ENCODE data around the gene ARF4.
A peak's percentile ranks its signal among the peaks of the same experiment; 100 is the strongest.
"Not testable (repeated sequence)": the region's sequence is repeated elsewhere in the genome, so short reads cannot be mapped to it uniquely, and the experiment has no call there.

The ARF4 gene

DNA sequence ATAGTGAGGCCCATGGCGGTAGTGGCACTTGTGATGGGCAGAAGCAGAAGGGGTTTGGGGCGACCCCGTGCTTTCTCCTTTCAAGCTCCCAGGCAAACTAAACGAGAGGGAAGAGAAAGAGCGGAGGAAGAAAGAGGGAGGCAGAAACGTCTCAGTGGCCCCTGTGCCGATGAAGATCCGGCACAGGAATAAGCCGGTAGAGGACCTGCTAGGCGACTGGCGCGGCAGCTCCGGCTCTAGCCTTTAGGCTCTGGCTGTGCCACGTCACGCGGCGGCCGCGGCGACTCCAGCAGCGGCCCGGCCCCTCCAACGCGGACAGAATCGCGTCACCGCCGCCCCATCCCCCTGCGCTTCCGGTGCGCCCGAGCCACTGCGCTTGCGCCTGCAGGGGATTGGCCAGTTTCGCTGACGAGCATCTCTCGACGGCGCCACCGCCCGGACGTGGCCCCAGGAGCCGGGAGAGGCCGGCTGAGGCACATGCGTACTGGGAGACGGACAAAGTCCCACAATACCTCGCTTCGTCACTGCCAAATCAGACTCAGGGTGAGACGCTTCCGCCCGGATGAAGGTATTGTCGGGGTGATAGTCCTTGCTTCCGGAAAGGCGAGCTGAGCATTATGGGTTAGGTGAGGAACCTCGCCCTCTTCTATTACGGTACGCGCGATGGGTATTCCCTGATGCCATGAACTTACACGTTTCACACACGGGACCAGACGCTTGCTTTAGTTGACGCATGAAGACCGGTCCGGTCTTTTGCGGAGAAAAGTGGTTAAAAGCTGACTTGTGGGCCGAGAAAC, at the start of gene ARF4:
TSS of gene ARF4 (minus strand) at position 218 of the 797 bp plus-strand sequence. CDS start at position 14, 204 bp downstream.
- peak; percentile 99 for DNase-seq (ENCODE audit: low spot score)

GRCh38 chr3:57646723-57647122, 49.6 kb upstream of the ARF4 start:
- DNase-seq (ENCODE audit: low spot score) = no peak

GRCh38 chr3:57644740-57645139, 47.6 kb upstream of the ARF4 start:
- DNase-seq (ENCODE audit: low spot score) = no peak

DNA sequence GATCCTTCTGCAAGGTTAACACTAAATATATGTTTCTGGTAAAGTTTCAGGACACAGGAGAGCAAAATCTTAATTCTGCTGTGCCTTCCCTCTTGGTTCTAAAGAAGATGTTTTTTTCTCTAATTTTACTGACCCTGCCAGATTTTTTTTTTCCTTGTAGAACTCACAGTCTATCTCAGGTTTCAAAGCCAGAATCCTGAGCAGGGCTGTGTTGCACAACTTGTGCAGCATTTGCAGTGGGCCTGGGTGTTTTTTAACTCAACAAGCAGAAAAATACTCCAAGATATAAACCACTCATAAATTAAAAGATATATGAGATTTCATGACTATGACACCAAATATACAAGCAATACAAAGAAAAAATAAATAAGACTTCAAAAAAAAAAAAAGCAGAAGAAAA, 40.2 kb upstream of the ARF4 start:
- no peak for DNase-seq (ENCODE audit: low spot score)

- not testable (repeated sequence) for DNase-seq (ENCODE audit: low spot score)
Observed at GRCh38 chr3:57634259-57634658, 37.1 kb upstream of the ARF4 start.

- DNase-seq (ENCODE audit: low spot score) = no peak
Observed at GRCh38 chr3:57627976-57628375, 30.8 kb upstream of the ARF4 start.

DNA sequence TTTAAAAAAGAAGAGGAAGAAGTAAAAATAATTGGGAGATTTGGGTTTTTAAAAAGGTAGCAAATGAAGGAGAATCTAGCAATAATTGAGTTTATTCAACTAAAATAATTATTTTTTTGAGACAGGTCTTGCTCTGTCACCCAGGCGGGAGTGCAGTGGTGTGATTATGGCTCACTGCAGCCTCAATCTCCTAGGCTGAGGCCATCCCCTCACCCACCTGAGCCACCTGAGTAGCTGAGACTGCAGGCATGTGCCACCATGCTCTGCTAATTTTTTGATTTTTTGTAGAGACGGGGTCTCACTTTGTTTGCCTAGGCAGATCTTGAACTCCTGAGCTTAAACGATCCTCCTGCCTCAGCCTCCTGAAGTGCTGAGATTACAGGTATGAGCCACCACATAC, 27.7 kb upstream of the ARF4 start:
- no peak for DNase-seq (ENCODE audit: low spot score)

DNA sequence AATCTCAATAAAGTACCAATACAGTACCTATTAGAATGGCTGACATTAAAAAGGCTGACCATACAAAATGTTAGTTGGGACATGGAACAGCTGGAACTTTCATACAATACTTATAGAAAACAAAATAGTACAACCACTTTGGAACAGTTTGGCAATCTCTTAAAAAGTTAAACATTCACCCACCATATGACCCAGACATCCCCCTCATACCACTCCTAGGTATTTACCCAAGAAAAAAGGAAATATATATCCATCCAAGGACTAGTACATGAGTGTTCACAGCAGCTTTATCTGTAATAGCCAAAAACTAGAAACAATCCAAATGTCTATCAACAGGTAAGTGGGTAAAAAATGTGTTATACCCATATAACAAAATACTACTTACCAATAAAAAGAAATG, 25.2 kb upstream of the ARF4 start:
- no peak for DNase-seq (ENCODE audit: low spot score)

DNA sequence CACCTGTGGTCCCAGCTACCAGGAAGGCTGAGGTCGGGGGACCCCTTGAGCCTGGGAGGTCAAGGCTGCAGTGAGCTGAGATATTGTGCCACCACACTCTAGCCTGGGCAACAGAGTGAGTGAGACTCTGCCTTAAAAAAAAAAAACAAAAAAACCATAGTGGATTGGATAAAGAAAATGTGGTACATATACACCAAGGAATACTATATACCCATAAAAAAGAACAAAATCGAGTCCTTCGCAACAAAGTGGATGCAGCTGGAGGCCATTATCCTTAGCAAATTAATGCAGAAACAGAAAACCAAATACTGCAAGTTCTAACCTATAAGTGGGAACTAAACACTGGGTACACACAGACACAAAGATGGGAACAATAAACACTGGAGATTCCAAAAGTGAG, 20.6 kb upstream of the ARF4 start:
- DNase-seq (ENCODE audit: low spot score) = no peak

GRCh38 chr3:57616233-57616632, 19.1 kb upstream of the ARF4 start:
- DNase-seq (ENCODE audit: low spot score) = no peak

- DNase-seq (ENCODE audit: low spot score) = not testable (repeated sequence)
Observed at GRCh38 chr3:57611870-57612269, 14.7 kb upstream of the ARF4 start.

GRCh38 chr3:57605683-57606082, 8.5 kb upstream of the ARF4 start:
- DNase-seq (ENCODE audit: low spot score) = no peak

DNA sequence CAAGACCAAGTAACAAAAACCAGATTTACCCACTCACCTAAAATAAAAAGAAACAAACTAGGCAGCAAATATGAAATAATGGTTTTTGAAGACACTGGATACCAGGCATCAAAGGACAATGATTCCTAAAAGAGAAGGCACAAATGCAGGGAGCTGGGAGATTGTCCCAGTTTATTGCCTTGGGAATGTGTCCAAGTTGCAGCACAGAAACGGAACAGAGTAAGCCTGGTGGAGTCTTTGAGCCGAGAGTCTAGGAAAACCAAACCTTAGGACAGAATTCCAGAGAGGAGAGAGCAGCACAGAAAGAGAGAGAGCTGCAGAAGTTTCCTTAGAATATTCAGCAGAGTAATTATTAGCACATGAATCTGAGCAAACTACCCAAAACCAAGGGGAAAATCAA, 7.8 kb upstream of the ARF4 start:
- no peak for DNase-seq (ENCODE audit: low spot score)

DNA sequence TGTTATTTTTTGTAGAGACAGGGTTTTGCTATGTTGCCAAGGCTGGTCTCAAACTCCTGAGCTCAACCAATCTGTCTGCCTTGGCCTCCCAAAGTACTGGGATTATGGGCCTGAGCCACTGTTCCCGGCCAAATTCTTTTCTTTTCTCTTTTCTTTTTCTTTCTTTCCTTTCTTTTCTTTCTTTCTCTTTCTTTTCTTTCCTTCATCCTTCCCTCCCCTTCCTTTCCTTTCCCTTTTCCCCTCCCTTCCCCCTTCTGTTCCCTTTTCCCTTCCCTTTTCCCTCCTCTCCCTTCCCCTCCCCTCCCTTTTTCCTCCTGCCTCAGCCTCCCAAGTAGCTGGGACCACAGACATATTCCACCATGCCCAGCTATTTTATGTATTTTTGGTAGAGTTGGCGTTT, 3.1 kb upstream of the ARF4 start:
- no peak for DNase-seq (ENCODE audit: low spot score)

DNA sequence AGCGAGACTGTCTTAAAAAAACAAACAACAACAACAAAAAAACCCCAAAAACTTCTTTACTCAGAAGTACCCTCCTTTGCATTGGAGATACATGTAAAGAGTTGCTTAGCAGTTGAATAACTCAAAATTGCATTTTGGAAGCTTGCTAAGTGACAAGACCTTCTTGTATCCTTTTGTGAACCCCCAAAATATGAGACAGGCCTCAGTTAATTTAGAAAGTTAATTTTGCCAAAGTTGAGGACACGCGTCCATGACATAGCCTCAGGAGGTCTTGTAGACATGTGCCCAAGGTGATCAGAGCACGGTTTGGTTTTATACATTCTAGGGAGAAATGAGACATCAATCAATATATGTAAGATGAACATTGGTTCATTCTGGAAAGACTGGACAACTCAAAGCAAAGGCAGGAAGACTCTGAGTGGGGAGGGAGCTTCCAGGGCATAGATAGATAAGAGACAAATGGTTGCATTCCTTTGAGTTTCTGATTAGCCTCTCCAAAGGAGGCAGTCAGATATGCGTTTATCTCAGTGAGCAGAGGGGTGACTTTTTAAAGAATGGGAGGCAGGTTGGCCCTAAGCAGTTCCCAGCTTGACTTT, 1.7 kb upstream of the ARF4 start:
- DNase-seq (ENCODE audit: low spot score) = no peak

DNA sequence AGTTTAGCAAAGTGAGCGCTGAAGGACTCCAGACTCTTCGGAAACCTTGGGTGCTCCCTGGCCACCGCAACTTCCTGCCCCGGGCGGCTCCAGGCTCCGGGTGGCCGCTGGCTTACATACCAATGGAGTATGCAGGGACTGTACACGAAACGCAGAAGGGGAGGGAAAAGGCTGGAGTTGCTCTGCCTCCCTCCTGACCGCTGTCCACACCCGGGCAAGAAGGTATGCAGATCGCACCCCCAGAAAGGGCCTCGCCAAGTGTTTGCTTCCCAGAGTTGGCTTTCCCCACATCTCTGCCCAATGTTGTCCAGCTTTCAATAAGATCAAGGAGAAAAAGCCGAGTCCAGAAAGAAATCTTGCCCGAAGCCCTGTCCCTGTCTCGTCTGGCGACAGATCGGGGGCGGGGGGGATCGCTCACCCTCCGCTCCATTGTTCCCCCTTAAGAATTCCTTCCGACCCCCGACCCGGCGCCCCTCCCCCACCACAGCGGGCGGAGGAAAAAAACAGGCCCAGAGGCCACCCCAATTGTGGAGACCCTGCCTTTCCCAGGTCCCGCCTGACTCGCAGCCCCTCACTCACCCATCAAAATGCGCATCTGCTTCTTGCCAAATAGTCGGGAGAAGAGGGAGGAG, 533 bp downstream of the ARF4 start:
- peak; percentile 59 for DNase-seq (ENCODE audit: low spot score)

DNA sequence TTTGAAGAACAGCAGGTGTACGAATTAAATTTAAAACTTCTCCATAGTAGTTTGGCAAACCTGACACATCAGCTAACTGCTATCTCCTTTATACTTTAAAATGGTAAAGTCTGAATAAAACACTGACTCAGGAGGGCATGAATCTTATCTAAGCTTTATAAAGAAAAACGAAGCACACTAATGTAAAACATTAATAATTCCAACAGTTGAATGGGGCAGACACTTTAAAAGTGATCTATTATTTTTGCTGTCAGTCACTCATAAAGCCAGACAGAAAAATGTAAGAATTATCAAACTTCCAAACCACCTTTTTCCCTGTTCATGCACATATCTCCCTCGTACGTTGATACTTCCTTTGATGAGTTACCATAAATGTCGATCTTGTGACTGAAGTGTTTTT, 2.6 kb downstream of the ARF4 start:
- no peak for DNase-seq (ENCODE audit: low spot score)

GRCh38 chr3:57594144-57594543, 3.0 kb downstream of the ARF4 start:
- DNase-seq (ENCODE audit: low spot score) = no peak

- no peak for DNase-seq (ENCODE audit: low spot score)
Observed at GRCh38 chr3:57592306-57592705, 4.8 kb downstream of the ARF4 start.

- no peak for DNase-seq (ENCODE audit: low spot score)
Observed at GRCh38 chr3:57587905-57588304, 9.2 kb downstream of the ARF4 start.

- no peak for DNase-seq (ENCODE audit: low spot score)
Observed at GRCh38 chr3:57586778-57587177, 10.4 kb downstream of the ARF4 start.

DNA sequence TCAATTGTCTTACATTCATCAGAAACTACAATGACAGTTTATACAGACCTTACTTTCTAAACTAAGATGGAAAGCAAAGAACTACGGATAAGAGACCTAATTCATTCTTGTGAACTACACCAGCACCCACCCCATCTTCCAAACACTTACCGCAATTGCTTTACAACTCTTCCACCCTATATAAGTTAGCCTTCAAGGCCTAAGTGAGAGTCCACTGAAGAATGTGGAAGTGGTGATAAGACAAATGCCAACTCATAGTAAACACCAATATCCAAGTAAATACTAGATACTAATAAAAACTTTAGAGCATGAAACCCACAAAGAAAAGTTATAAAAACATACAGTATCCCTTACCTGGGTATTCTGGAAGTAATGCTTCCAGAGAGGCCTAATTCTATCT, 13.6 kb downstream of the ARF4 start:
- DNase-seq (ENCODE audit: low spot score) = no peak

DNA sequence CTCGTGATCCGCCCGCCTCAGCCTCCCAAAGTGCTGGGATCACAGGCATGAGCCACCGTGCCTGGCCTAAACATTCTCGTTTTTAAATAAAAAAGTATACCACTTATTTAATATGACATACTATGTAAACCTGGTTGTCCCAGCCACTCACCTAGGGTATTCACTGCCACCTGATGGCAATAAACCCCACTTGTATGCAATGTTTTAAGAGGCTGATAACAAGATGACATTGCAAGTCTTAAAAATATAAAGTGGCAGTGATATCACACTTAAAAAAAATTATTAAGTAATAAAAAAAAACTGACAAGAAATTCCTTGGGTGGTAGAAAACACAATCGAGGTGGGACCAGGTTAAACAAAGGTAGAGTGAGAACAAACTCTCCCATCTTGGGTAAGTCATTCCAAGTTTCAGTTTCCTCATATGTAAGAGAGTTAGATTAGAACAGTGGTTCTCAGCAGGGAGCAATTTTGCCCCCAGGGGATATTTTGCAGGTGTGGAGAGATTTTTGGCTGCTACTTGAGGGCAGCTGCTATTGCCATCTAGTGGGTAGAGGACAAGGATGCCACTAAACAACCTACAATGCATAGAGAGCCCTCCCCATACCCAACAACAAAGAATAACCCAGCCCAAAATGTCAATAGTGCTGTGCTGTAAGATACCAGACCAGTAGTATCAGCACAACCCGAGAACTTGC, 14.5 kb downstream of the ARF4 start:
- no peak for DNase-seq (ENCODE audit: low spot score)

Data from activated CD4-positive, alpha-beta T cell treated with anti-CD3 and anti-CD28 coated beads, Interleukin-2, Interleukin-4, amounts not matched to agents 100 ng/mL and 50 ng/mL, durations not matched to agents 16 hours and 8 hours (primary cell).